IPS DF 4.7 (cell line): ENCODE measurements around the gene AVPR1B.
"Not testable (repeated sequence)": the region's sequence is repeated elsewhere in the genome, so short reads cannot be mapped to it uniquely, and the experiment has no call there.

Experiments
- DNase-seq: peaks from one replicate; pipeline ENCODE4 v3.0.0-alpha.2; 2013; ENCODE audit warnings: low spot score; ENCODE audit errors: extremely low read depth

AVPR1B gene

GRCh38 chr1:206082831-206083695, 34.1 kb downstream of the AVPR1B start:
- DNase-seq = no peak

- DNase-seq = no peak
Measured at GRCh38 chr1:206081856-206082255, 35.3 kb downstream of the AVPR1B start.

GRCh38 chr1:206080026-206080820, 37.0 kb downstream of the AVPR1B start:
- no peak for DNase-seq

- no peak for DNase-seq
Measured at GRCh38 chr1:206079135-206079534, 38.1 kb downstream of the AVPR1B start.

- DNase-seq = no peak
Measured at GRCh38 chr1:206075786-206076755, 41.1 kb downstream of the AVPR1B start.

GRCh38 chr1:206074839-206075238, 42.3 kb downstream of the AVPR1B start:
- DNase-seq = no peak

GRCh38 chr1:206070627-206071304, 46.4 kb downstream of the AVPR1B start:
- no peak for DNase-seq

- no peak for DNase-seq
Measured at GRCh38 chr1:206068314-206068713, 48.9 kb downstream of the AVPR1B start.

GRCh38 chr1:206067486-206068227, 49.5 kb downstream of the AVPR1B start:
- no peak for DNase-seq

GRCh38 chr1:206066479-206067171, 50.6 kb downstream of the AVPR1B start:
- no peak for DNase-seq

GRCh38 chr1:206065547-206066145, 51.5 kb downstream of the AVPR1B start:
- no peak for DNase-seq

- DNase-seq = not testable (repeated sequence)
Measured at GRCh38 chr1:206064501-206064900, 52.7 kb downstream of the AVPR1B start.

- not testable (repeated sequence) for DNase-seq
Measured at GRCh38 chr1:206064001-206064400, 53.2 kb downstream of the AVPR1B start.

- DNase-seq = no peak
Measured at GRCh38 chr1:206062464-206062863, 54.7 kb downstream of the AVPR1B start.

- DNase-seq = no peak
Measured at GRCh38 chr1:206060844-206061243, 56.3 kb downstream of the AVPR1B start.
